GM18508 (cell line): ENCODE measurements around the gene ZNF575.

Source experiments
- ATAC-seq: cut with Tn5 transposase; IDR thresholded peaks from one replicate; pipeline ENCODE4 v1.9.1; 2021; ENCODE audit warnings: moderate number of reproducible peaks; ENCODE audit not compliant: insufficient read depth, unreplicated experiment

ZNF575 gene, protein sequence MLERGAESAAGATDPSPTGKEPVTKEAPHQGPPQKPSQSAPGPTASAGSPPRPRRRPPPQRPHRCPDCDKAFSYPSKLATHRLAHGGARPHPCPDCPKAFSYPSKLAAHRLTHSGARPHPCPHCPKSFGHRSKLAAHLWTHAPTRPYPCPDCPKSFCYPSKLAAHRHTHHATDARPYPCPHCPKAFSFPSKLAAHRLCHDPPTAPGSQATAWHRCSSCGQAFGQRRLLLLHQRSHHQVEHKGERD

DNA sequence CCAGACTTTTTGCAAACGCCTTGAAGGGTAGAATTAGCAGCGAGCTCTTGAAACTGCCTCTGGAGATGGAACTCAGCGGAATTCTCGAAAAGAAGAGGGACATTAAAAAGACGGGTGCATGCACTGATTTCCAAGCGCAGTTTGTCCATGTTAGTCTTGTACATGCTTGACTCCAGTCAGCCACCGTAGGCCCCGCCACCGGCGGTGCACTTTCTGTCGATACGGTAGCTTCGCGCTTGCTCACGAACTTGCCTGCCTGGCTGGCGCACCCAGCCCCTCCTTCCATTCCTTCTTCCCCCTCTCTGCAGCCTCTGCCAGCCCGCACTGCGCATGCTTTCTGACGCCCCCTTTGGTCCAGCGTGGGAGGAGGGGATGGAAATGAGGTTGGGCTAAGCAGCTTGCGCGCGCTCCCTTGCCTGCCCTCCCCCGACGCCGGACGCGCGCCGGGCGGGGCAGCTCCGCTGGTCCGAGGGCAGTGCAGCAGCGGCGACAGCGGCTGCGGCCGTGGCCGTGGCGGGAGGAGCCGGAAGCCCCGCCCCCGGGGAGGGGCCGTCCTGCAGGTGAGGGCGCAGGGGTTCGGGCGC lies at the start of gene ZNF575:
ZNF575 (plus strand) TSS at position 227 of the 584 bp plus-strand sequence. CDS start 1,235 bp downstream, outside the sequence.
- no peak for ATAC-seq

DNA sequence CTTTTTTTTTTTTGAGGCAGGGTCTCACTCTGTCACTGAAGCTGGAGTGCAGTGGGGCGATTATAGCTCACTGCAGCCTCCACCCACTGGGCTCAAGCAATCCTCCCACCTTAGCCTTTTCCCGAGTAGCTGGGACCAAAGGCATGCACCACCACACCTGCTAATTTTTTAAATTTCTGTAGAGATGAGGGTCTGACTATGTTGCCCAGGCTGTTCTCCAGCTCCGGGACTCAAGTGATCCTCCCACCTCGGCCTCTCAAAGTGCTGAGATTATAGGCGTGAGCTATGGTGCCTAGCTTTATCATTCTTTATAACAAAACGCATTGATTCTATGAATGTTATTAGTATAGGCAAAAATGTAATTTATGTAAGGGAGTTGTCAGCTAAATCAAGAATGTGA lies 49.7 kb upstream of the ZNF575 start:
- ATAC-seq, result no peak

DNA sequence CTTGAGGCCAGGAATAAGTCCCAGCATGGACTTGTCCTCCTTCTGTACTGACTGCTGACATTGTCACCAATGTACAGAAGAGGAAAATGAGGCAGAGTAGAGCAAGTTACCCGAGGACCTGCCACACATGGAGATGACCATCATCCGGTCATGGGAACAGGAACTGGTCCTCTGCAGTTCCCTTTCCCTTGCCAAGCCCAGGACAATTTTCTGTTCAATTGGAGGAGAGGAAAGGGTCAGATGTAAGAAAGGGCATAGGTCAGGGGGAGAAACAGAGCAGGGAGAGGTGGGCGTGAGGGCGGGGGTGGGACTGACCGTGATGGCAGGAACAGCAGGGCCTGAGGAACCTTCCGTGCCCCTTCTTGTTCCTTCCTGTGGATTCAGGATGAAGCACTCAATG lies 47.0 kb upstream of the ZNF575 start:
- ATAC-seq, result no peak

DNA sequence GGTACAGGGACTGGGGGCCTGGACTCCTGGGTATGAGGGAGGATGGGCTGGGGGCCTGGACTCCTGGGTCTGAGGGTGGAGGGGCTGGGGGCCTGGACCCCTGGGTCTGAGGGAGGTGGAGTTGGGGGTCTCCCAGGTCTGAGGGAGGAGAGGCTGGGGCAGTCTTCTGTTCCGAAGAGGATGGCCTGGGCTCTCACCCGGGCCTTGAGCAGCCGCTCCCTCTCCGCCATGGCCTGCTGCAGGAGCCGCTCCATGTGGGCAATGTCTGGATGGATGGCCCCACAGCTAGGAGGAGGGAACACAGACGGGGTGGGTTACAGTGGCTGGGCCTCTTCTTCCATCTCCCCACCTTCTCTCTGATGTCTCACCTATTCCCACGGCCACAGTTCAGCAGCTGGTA lies 46.6 kb upstream of the ZNF575 start:
- ATAC-seq, result no peak

DNA sequence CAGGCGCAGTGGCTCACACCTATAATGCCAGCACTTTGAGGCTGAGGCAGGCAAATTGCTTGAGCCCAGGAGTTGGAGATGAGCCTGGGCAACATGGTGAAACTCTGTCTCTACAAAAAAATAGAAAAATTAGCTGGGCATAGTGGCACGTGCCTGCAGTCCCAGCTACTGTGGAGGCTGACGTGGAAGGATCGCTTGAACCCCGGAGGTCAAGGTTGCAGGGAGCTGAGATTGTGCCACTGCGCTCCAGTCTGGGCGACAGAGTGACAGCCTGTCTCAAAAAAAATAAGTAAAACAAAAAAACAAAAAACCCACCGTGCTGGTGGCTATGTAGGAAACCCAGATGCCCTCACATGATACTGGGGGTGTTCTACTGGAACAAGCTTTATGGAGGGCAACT lies 44.8 kb upstream of the ZNF575 start:
- ATAC-seq, result no peak

DNA sequence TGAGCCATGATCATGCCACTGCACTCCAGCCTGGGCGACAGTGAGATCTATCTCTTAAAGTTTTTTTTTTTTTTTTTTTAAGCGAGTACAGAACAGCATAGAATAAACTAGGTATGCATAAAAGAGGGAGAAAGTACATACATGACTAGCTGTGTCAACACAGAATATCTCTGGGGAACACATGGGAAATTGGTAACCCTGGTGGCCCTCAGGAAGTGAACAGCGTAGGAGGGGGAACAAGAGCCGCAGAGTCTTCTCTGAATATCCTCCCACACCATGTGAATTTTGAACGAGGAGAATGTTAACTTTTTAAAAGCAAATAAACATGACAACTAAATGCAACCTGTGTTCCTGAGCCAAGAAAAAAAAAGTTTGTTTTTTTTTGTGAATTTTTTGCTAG lies 43.7 kb upstream of the ZNF575 start:
- ATAC-seq, result no peak

DNA sequence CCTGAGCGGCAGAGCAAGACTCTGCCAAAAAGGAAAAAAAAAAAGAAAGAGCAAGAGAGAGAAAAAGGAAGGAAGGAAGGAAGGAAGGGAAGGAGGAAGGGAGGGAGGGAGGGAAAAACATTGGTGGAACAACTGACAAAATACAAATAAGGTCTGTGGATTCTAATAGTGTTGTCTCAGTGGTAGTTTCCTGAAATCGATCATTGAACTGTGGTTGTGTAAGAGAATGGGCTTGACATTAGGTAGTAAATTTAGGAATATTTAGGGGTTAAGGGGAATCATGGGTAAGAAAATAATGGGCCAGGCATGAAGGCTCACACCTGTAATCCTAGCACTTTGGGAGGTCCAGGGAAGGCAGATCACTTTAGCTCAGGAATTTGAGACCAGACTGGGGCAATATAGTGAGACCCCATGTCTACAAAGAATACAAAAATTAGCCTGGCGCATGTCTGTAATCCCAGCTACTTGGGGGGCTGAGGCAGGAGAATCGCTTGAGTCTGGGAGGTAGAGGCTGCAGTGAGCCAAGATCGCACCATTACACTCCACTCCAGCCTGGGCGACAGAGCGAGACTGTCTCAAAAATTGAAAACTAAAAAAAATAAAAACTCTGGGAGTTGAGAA lies 42.9 kb upstream of the ZNF575 start:
- ATAC-seq, result no peak

DNA sequence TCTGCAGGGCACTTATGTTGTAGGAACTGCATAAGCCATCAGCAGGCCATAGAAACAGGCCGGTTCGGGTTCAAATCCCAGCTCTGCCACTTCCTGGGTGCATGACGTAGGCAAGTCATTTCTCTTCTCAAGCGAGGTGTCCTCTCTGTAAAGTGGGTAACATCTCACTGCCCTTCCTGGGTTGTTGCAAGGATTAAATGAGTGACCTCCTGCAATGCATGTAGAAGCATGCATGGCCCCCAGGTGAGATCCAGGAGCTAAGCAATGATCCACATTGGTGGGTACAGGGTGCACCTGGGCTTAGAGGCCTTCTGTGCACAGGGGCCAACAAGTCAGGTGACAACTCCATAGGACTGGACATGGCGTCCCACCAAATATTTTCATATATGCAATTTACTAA lies 42.2 kb upstream of the ZNF575 start:
- no peak for ATAC-seq

DNA sequence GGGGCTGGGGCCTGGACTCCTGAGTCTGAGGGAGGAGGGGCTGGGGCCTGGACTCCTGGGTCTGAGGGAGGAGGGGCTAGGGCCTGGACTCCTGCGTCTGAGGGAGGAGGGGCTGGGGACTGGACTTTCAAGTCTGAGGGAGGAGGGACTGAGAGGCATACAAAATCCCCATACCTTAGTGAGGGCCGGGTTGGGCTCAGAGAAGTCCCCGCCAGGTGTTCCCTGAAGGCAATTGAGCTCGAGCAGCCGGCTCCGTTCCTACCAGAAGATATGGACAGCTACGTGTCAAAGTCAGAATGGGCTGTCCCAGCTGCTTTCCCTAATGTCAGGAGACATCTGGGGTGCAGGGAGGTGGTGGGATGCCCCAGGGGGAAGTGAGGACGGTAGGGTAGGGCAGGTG lies 37.9 kb upstream of the ZNF575 start:
- no peak for ATAC-seq

DNA sequence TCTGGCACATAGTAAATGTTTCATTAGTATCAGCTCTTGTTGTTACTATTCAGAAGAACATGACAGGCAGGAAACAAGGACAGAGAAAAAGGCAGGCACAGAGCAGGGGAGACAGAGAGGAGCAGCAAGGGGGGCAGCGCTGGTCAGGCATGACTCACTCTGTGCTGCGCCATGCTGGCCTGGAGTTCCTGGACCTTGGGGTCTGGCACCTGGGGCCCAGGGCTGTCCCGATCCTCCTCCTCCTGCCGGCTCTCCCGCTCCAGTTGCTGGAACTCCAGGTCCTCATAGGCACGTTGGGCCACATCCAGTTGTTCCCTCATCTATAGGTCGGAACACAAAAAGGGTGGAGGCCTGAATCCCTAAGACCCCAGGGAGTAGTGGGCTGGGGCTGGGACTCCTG lies 36.0 kb upstream of the ZNF575 start:
- no peak for ATAC-seq

DNA sequence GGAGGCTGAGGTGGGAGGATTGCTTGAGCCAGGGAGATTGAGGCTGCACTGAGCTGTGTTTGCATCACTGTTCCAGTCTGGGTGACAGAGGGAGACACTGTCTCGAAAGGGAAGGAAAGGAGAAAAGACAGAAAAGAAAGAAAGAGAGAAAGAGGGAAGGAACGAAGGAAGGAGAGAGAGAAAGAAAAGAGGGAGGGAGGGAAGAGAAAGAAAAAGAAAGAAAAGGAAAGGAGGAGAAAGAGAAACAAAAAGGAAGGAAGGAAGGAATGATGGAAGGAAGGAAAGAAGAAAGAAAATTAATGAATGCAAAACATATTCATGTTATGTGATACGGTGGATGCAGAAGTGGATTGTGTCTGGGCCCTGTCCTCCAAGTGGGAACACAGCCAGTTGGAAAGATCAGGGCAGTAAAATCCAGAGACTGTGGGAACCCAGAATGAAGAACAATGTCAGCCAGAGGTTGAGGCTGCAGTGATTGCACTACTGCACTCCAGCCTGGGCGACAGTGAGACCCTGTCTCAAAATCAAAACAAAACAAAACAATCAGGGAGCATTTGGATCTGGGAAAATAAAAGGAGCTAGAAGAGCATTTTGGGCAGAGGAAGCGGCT lies 34.6 kb upstream of the ZNF575 start:
- no peak for ATAC-seq

DNA sequence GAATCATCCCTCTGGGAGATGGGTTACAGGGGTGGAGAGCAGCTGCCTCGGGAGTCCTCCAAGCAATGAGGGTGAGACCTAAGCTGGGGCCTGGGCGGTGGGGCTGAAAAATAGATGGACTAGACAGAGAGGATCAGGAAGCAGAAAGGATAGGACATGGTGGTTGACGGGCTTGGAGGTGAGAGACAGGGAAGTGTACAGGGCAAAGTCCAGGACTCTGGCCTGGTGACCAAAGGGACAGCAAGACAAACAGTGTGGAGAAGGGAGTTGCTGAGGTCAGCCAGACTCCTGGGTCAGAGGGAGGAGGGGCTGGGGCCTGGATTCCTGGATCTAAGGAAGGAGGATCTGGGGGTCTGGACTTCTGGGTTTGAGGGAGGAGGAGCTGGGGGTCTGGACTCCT lies 33.9 kb upstream of the ZNF575 start:
- ATAC-seq, result no peak

DNA sequence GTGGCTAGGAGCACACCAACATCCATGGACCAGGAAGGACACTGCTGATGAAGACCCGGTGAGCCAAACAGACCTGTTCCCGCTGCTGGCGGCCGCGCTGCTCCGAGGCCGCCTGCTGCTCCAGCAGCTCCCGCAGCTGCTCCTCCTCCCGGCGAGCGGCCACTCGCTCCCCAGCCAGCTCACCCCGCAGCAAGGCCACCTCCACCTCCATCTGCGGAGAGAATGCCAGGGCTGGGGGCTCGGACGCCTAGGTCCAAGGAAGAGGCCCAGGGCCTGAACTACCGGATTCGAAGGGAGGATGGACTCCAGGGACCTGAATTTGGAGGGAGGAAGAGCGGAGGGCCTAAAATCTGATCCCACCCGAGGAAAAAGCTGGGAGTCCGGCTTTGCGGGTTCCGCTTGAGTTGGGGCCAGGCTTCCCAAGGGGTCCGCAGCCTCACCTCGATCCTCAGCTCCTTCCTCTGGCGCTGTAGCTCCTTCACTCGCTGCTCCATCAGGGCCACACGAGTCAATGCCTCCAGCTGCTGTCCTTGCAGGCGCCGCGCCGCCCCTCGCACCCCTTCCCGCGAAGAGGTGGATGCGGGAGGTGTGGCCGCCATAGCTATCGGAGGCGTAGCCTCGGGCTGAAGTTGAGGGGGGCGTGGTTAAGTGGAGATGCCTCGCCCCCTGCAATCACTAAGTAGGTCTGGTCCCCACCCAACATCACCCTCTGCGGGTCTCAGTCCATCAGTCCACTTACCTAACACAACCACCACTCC lies 31.1 kb upstream of the ZNF575 start:
- no peak for ATAC-seq

DNA sequence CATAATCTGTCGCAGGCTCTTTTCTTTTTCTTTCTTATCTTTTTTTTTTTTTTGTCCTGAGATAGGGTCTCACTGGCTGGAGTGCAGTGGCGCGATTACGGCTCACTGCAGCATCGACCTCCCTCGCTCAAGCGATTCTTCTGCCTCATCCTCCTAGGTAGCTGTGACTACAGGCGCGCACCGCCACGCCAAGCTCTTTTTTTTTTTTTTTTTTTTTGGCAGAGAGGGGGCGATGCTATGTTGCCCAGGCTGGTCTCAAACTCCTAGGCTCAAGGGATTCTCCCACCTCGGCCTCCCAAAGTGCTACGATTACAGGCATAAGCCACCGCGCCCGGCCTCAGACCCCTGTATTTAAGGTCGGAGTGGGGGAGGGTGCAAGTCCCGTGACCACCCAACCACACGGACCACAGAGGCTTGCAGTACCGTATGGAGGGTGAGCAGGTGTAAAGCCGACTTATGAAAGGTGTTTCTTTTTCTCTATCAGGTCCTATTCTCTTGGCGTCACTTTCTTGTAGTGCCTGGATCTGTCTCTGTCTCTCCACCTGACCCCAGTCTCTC lies 30.5 kb upstream of the ZNF575 start:
- no peak for ATAC-seq

DNA sequence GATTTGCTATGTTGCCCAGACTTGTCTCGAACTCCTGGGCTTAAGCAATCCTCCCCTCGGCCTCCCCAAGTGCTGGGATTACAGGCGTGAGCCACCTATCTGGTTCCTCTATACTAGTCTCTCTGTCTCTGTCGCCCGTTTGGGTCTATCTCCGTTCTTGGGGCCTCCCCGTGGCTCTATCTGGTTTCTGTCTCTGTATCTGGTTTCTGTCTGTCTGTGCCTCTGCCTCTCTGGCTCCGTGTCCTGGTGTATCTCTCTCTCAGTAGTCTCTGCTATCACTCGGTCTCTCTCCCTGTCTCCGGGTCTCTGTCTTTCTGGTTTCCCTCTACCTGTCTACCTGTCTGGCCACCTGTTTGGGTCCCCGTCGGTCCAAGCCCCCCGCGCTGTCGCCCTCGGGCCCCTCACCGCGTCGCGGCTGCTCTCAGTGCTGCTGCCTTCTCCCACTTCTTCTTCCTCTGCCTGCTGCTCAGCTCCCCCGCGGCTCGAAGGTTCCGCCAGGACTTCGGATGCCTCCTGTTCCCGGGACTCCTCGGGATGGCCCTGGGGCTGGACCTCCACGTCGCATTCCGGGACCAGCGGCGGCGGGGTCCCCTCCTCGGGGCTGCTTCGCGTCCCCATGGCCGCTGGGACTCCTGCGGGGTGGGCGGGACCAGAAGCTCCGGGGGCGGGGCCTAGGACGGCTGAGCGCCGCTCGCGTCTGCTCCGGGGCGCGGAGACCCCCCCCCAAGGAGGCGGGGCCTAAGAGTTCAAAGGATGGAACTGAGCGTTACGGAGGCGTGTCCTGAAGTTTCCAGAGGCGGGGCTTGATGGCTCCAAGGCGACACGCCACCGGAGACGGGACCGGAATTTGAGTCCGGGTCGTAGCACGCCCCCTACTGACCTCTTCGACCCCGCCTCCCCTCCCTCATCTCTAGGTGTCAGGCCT lies 29.2 kb upstream of the ZNF575 start:
- no peak for ATAC-seq

DNA sequence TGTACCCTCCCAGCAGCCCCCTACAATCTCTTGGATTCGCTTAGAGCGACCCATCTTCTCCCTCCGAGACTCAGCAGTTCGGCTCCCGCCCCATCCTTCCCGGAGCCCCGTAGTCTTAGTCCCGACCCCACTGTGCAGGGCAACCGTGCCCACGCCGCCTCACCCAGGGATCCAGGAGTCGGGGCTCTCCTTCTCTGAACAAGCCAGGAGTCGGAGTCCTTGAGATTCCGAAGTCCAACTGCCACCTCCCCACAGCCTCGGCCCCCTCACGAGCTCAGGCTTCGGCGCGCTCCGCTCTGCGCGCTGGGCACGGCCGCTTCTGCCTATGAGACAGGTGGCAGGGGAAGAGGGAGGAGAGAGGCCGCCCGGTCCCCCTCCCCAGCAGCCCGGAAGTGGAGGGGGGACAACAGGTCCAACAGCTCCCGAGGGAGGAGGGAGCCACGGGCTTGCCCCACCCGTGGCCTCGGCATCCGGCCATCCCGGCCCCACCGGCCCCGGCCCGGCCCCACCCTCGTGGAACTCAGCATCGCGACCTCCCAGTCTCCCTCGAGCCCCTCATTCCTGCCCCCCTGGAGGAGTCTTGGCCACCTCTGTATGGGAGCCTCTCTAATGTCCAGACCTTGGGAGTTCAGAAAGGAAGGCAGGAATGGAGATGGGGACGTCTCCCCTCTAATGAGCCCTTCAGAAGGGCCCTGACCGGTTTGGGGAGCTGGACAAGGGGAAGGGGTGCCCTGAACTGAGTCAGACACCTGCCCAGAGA lies 28.4 kb upstream of the ZNF575 start, which contains the start of gene PHLDB3:
PHLDB3 (minus strand) TSS at position 321 of the 760 bp plus-strand sequence. CDS start 628 bp downstream, outside the sequence.
- ATAC-seq, result no peak

DNA sequence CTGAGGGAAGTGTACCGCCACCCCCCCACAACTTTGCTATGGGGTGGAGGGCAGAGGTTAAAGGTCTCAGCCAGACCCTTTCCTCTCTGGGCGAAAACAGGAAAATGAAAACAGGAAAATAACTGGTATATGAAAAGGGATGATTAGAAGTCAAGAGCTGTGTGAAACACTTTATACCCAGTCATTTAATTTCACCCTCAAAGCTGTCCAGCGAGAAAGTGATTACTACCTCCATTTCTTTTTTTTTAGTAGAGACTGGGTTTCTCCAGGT lies 27.9 kb upstream of the ZNF575 start:
- ATAC-seq, result no peak

DNA sequence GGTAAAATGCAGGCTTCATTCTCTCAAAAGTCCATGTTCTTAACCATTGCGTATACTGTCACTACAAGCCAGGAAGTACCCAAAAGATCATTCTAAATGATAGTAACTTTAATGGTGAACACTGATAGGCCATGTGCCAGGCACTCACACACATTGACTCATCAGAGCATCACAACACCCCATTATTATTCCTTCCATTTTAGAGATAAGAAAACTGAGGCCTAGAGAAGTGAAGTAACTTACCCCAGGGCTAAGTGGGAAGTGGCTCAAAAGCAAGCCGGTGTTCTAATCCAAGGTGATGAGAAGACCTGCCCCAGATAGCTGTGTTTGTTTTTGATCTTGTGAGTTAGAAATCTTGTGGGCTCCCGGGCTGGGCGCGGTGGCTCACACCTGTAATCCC lies 27.0 kb upstream of the ZNF575 start:
- ATAC-seq, result no peak

DNA sequence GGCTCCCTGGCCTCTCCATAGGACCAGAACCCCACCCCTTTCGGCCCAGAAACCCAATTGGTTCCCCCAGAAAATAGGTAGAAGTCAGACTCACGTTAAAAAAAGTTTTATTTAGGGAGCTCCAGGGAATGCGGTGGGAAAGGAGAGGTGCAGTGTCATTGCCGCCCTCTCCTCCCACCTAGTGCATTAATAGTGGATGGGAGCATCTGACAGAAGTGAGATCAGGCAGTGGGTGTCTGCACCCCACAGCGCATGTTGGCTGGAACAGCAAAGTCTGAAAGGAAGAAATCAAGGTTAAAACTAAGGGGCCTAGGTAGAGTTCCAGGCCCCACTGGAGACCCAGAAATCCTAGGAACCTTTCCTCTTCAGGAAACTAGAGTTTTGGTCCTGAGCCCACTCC lies 26.4 kb upstream of the ZNF575 start:
- no peak for ATAC-seq
